ENCODE measurements around the gene POU2AF2.

The POU2AF2 gene

DNA sequence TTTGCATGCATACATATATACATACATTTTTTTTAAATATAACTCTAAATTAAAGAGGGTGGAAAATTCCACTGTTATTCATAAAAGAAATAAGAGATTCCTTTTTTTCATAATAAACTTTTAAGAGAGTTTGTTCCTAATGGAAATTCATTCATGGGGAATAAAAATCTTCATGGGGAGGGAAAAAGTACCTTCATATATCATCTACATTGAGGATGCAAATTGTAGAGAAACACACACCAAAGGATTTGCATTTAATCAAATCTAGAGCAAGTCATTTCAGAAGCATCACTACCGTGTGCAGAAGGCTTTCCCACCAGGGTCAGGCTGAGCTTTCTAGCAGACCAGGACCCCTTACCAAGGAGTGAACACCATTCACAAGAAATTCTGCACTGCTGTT lies at the start of gene POU2AF2:
POU2AF2 (plus strand) TSS at position 301 of the 400 bp plus-strand sequence. CDS start 129 bp downstream, outside the sequence.
- no peak within 1 kb of the TSS for H3K4me3 ChIP-seq (ENCODE audit: low read depth in 1 of 5, low read length in 5 of 5)
- H3K4me1 ChIP-seq (ENCODE audit: control insufficient read depth in 5 of 5, insufficient read depth in 5 of 5, low read length in 5 of 5), result no peaks in the 10 kb centered on the region
- peaks cover 0 to 7% (median 2%) of the 10 kb centered on the region in 5 donors for H3K27me3 ChIP-seq (ENCODE audit: control insufficient read depth in 5 of 5, insufficient read depth in 4 of 5, low read length in 5 of 5)
- no peak within 1 kb of the TSS for H3K27ac ChIP-seq (ENCODE audit: low read depth, low read length)
- no peak within 1 kb of the TSS for H3K9ac ChIP-seq (ENCODE audit: low read length in 5 of 5)
- no peaks in the 10 kb centered on the region for H3K36me3 ChIP-seq (ENCODE audit: control insufficient read depth in 5 of 5, insufficient read depth in 5 of 5, low read length in 5 of 5)
- H3K9me3 ChIP-seq (ENCODE audit: control insufficient read depth in 5 of 5, low read length in 5 of 5), result no peaks in the 10 kb centered on the region

DNA sequence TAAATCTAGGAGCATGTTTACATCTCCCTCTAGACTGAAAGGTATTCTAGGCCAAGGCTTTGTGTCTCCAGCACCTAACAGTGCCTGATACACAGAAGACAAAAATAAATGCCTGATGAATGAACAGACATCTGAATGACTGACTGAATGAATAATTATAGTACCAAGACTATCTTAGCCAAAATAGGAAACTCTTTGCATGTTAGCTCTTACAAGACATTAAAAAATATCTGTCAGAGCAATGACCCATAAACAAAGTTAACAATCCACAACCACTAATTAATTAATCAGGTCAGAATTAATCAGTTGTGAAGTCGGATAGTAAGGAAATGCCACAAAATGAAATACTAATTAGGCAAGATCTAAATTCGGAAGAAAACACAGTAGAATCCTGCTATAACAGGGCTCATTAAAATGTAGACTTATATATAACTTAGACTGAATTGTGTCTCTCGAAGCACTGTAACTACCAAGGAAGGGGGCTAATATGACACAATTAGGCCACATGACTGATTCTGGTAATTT lies 45.5 kb upstream of the POU2AF2 start:
- H3K4me1 ChIP-seq (ENCODE audit: control insufficient read depth in 5 of 5, insufficient read depth in 5 of 5, low read length in 5 of 5), result no peaks in the 10 kb centered on the region
- no peaks in the 10 kb centered on the region for H3K36me3 ChIP-seq (ENCODE audit: control insufficient read depth in 5 of 5, insufficient read depth in 5 of 5, low read length in 5 of 5)
- no peak overlapping the region for H3K4me3 ChIP-seq (ENCODE audit: low read depth in 1 of 5, low read length in 5 of 5)
- no peaks in the 10 kb centered on the region for H3K27me3 ChIP-seq (ENCODE audit: control insufficient read depth in 5 of 5, insufficient read depth in 4 of 5, low read length in 5 of 5)
- no peak overlapping the region for H3K9ac ChIP-seq (ENCODE audit: low read length in 5 of 5)
- no peak overlapping the region for H3K27ac ChIP-seq (ENCODE audit: low read depth, low read length)
- H3K9me3 ChIP-seq (ENCODE audit: control insufficient read depth in 5 of 5, low read length in 5 of 5), result no peaks in the 10 kb centered on the region

GRCh38 chr11:111204211-111204610 lies 41.3 kb upstream of the POU2AF2 start:
- H3K4me3 ChIP-seq (ENCODE audit: low read depth in 1 of 5, low read length in 5 of 5), result no peak overlapping the region
- H3K9ac ChIP-seq (ENCODE audit: low read length in 5 of 5), result no peak overlapping the region
- no peaks in the 10 kb centered on the region for H3K4me1 ChIP-seq (ENCODE audit: control insufficient read depth in 5 of 5, insufficient read depth in 5 of 5, low read length in 5 of 5)
- no peaks in the 10 kb centered on the region for H3K36me3 ChIP-seq (ENCODE audit: control insufficient read depth in 5 of 5, insufficient read depth in 5 of 5, low read length in 5 of 5)
- no peaks in the 10 kb centered on the region for H3K27me3 ChIP-seq (ENCODE audit: control insufficient read depth in 5 of 5, insufficient read depth in 4 of 5, low read length in 5 of 5)
- no peaks in the 10 kb centered on the region for H3K9me3 ChIP-seq (ENCODE audit: control insufficient read depth in 5 of 5, low read length in 5 of 5)
- H3K27ac ChIP-seq (ENCODE audit: low read depth, low read length), result no peak overlapping the region

DNA sequence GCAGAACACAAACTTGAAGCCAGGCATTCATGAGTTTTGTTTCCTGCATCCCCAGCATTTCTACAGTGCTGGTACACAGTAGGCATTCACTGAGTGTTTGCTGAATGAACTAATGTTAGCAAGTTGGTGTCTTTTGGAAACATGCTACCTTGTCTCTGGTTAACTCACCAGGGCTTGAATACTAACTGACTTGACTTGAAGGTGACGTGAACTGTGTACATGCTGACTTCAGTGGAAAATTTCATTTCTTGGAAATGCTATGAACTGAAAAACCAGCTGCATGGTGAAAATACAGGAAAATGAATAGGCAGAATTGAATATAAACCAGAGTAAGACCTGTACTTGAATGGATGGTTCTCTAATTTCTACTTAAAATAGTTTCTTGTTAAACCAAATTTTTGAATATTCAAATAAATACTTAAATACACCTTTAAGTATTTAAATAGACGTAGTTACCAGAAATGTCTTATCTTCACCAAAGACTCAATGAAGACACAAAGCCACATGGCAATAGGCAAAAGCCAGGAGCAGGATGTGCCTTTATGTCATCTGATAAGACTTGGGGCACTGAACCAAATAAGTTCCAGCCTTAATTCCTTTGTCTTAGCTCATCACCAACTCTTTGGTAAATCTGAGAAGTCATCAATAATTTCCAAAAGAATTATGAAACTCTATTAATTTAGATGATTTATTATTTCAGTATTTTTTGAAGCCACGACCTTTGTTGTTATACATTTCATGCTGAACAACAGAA lies 39.7 kb upstream of the POU2AF2 start:
- no peaks in the 10 kb centered on the region for H3K27me3 ChIP-seq (ENCODE audit: control insufficient read depth in 5 of 5, insufficient read depth in 4 of 5, low read length in 5 of 5)
- H3K9ac ChIP-seq (ENCODE audit: low read length in 5 of 5), result no peak overlapping the region
- no peak overlapping the region for H3K4me3 ChIP-seq (ENCODE audit: low read depth in 1 of 5, low read length in 5 of 5)
- no peaks in the 10 kb centered on the region for H3K4me1 ChIP-seq (ENCODE audit: control insufficient read depth in 5 of 5, insufficient read depth in 5 of 5, low read length in 5 of 5)
- H3K36me3 ChIP-seq (ENCODE audit: control insufficient read depth in 5 of 5, insufficient read depth in 5 of 5, low read length in 5 of 5), result no peaks in the 10 kb centered on the region
- no peak overlapping the region for H3K27ac ChIP-seq (ENCODE audit: low read depth, low read length)
- no peaks in the 10 kb centered on the region for H3K9me3 ChIP-seq (ENCODE audit: control insufficient read depth in 5 of 5, low read length in 5 of 5)

DNA sequence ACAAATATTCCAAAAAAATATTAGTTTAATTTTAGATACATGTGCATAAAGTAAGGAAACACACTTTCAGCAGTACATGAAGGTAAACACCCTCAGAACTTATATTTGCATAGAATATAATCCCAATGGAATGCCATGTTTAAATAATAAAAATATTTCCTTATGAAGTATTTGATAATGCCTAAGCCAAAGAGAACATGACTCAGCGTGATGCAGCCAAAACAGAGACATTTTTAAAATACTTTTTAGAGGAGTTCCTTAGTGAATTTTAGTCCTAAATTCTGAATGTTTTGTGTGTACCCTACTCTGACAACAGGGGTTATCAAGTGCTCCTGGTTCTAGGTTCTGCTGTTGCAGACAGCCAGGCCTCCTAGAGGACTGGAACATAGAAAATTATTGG lies 39.1 kb upstream of the POU2AF2 start:
- H3K36me3 ChIP-seq (ENCODE audit: control insufficient read depth in 5 of 5, insufficient read depth in 5 of 5, low read length in 5 of 5), result no peaks in the 10 kb centered on the region
- H3K9me3 ChIP-seq (ENCODE audit: control insufficient read depth in 5 of 5, low read length in 5 of 5), result no peaks in the 10 kb centered on the region
- H3K9ac ChIP-seq (ENCODE audit: low read length in 5 of 5), result no peak overlapping the region
- H3K4me3 ChIP-seq (ENCODE audit: low read depth in 1 of 5, low read length in 5 of 5), result no peak overlapping the region
- no peaks in the 10 kb centered on the region for H3K4me1 ChIP-seq (ENCODE audit: control insufficient read depth in 5 of 5, insufficient read depth in 5 of 5, low read length in 5 of 5)
- H3K27me3 ChIP-seq (ENCODE audit: control insufficient read depth in 5 of 5, insufficient read depth in 4 of 5, low read length in 5 of 5), result no peaks in the 10 kb centered on the region
- H3K27ac ChIP-seq (ENCODE audit: low read depth, low read length), result no peak overlapping the region

GRCh38 chr11:111207213-111207612 lies 38.3 kb upstream of the POU2AF2 start:
- Histone ChIP-seq H3K27me3 (ENCODE audit: control insufficient read depth in 5 of 5, insufficient read depth in 4 of 5, low read length in 5 of 5) (no peaks in the 10 kb centered on the region), H3K36me3 (ENCODE audit: control insufficient read depth in 5 of 5, insufficient read depth in 5 of 5, low read length in 5 of 5) (no peaks in the 10 kb centered on the region), H3K9me3 (ENCODE audit: control insufficient read depth in 5 of 5, low read length in 5 of 5) (no peaks in the 10 kb centered on the region), H3K4me1 (ENCODE audit: control insufficient read depth in 5 of 5, insufficient read depth in 5 of 5, low read length in 5 of 5) (no peaks in the 10 kb centered on the region), H3K27ac (ENCODE audit: low read depth, low read length) (no peak overlapping the region), H3K9ac (ENCODE audit: low read length in 5 of 5) (no peak overlapping the region), H3K4me3 (ENCODE audit: low read depth in 1 of 5, low read length in 5 of 5) (no peak overlapping the region)

GRCh38 chr11:111209543-111210355 lies 35.8 kb upstream of the POU2AF2 start:
- Histone ChIP-seq H3K36me3 (ENCODE audit: control insufficient read depth in 5 of 5, insufficient read depth in 5 of 5, low read length in 5 of 5) (no peaks in the 10 kb centered on the region), H3K9me3 (ENCODE audit: control insufficient read depth in 5 of 5, low read length in 5 of 5) (no peaks in the 10 kb centered on the region), H3K9ac (ENCODE audit: low read length in 5 of 5) (no peak overlapping the region), H3K4me1 (ENCODE audit: control insufficient read depth in 5 of 5, insufficient read depth in 5 of 5, low read length in 5 of 5) (no peaks in the 10 kb centered on the region), H3K27me3 (ENCODE audit: control insufficient read depth in 5 of 5, insufficient read depth in 4 of 5, low read length in 5 of 5) (no peaks in the 10 kb centered on the region), H3K4me3 (ENCODE audit: low read depth in 1 of 5, low read length in 5 of 5) (no peak overlapping the region), H3K27ac (ENCODE audit: low read depth, low read length) (no peak overlapping the region)

- Histone ChIP-seq H3K4me1 (ENCODE audit: control insufficient read depth in 5 of 5, insufficient read depth in 5 of 5, low read length in 5 of 5) (no peaks in the 10 kb centered on the region), H3K9me3 (ENCODE audit: control insufficient read depth in 5 of 5, low read length in 5 of 5) (peaks cover 0 to 3% (median 0%) of the 10 kb centered on the region in 5 donors), H3K36me3 (ENCODE audit: control insufficient read depth in 5 of 5, insufficient read depth in 5 of 5, low read length in 5 of 5) (no peaks in the 10 kb centered on the region), H3K9ac (ENCODE audit: low read length in 5 of 5) (no peak overlapping the region), H3K27me3 (ENCODE audit: control insufficient read depth in 5 of 5, insufficient read depth in 4 of 5, low read length in 5 of 5) (no peaks in the 10 kb centered on the region), H3K4me3 (ENCODE audit: low read depth in 1 of 5, low read length in 5 of 5) (no peak overlapping the region), H3K27ac (ENCODE audit: low read depth, low read length) (no peak overlapping the region)
These were observed 32.3 kb upstream of the POU2AF2 start for GRCh38 chr11:111213256-111213655.

GRCh38 chr11:111220721-111221120 lies 24.8 kb upstream of the POU2AF2 start:
- Histone ChIP-seq H3K27me3 (ENCODE audit: control insufficient read depth in 5 of 5, insufficient read depth in 4 of 5, low read length in 5 of 5) (no peaks in the 10 kb centered on the region), H3K4me1 (ENCODE audit: control insufficient read depth in 5 of 5, insufficient read depth in 5 of 5, low read length in 5 of 5) (no peaks in the 10 kb centered on the region), H3K27ac (ENCODE audit: low read depth, low read length) (no peak overlapping the region), H3K9ac (ENCODE audit: low read length in 5 of 5) (no peak overlapping the region), H3K9me3 (ENCODE audit: control insufficient read depth in 5 of 5, low read length in 5 of 5) (peaks cover 0 to 3% (median 0%) of the 10 kb centered on the region in 5 donors), H3K36me3 (ENCODE audit: control insufficient read depth in 5 of 5, insufficient read depth in 5 of 5, low read length in 5 of 5) (no peaks in the 10 kb centered on the region), H3K4me3 (ENCODE audit: low read depth in 1 of 5, low read length in 5 of 5) (no peak overlapping the region)

- H3K4me3 ChIP-seq (ENCODE audit: low read depth in 1 of 5, low read length in 5 of 5), result no peak overlapping the region
- no peak overlapping the region for H3K27ac ChIP-seq (ENCODE audit: low read depth, low read length)
- no peaks in the 10 kb centered on the region for H3K27me3 ChIP-seq (ENCODE audit: control insufficient read depth in 5 of 5, insufficient read depth in 4 of 5, low read length in 5 of 5)
- no peaks in the 10 kb centered on the region for H3K36me3 ChIP-seq (ENCODE audit: control insufficient read depth in 5 of 5, insufficient read depth in 5 of 5, low read length in 5 of 5)
- H3K9me3 ChIP-seq (ENCODE audit: control insufficient read depth in 5 of 5, low read length in 5 of 5), result peaks cover 0 to 3% (median 0%) of the 10 kb centered on the region in 5 donors
- no peak overlapping the region for H3K9ac ChIP-seq (ENCODE audit: low read length in 5 of 5)
- H3K4me1 ChIP-seq (ENCODE audit: control insufficient read depth in 5 of 5, insufficient read depth in 5 of 5, low read length in 5 of 5), result no peaks in the 10 kb centered on the region
These were observed 24.3 kb upstream of the POU2AF2 start for GRCh38 chr11:111221208-111221607.

Measured in subcutaneous abdominal adipose tissue (tissue), 5 donors.